ENCODE measurements around the gene TNK1.

The TNK1 gene

GRCh38 chr17:7346761-7347614 is 33.9 kb upstream of the TNK1 start:
- Histone ChIP-seq H3K27ac (ENCODE audit: low read length) (no peak overlapping the region), H3K9ac (ENCODE audit: low read depth, low read length) (no peak overlapping the region), H3K4me1 (ENCODE audit: insufficient read depth, low read length) (peaks cover 7% of the 10 kb centered on the region; the same call in 1 of the 2 replicates), H3K9me3 (ENCODE audit: insufficient read depth, low read depth, low read length) (no peaks in the 10 kb centered on the region), H3K27me3 (ENCODE audit: insufficient read depth, low read length) (peaks cover 9% of the 10 kb centered on the region), H3K4me3 (ENCODE audit: low read length) (no peak overlapping the region), H3K36me3 (ENCODE audit: insufficient read depth, low read depth, low read length) (no peaks in the 10 kb centered on the region)

GRCh38 chr17:7347630-7348477 is 33.0 kb upstream of the TNK1 start:
- Histone ChIP-seq H3K9me3 (ENCODE audit: insufficient read depth, low read depth, low read length) (no peaks in the 10 kb centered on the region), H3K4me3 (ENCODE audit: low read length) (no peak overlapping the region), H3K27ac (ENCODE audit: low read length) (no peak overlapping the region), H3K4me1 (ENCODE audit: insufficient read depth, low read length) (peaks cover 11% of the 10 kb centered on the region; the same call in 1 of the 2 replicates), H3K27me3 (ENCODE audit: insufficient read depth, low read length) (peaks cover 14% of the 10 kb centered on the region), H3K9ac (ENCODE audit: low read depth, low read length) (no peak overlapping the region), H3K36me3 (ENCODE audit: insufficient read depth, low read depth, low read length) (no peaks in the 10 kb centered on the region)

- H3K9ac ChIP-seq (ENCODE audit: low read depth, low read length) = no peak overlapping the region
- peaks cover 12% of the 10 kb centered on the region; the same call in 1 of the 2 replicates for H3K4me1 ChIP-seq (ENCODE audit: insufficient read depth, low read length)
- H3K36me3 ChIP-seq (ENCODE audit: insufficient read depth, low read depth, low read length) = no peaks in the 10 kb centered on the region
- peaks cover 17% of the 10 kb centered on the region for H3K27me3 ChIP-seq (ENCODE audit: insufficient read depth, low read length)
- no peak overlapping the region for H3K27ac ChIP-seq (ENCODE audit: low read length)
- no peaks in the 10 kb centered on the region for H3K9me3 ChIP-seq (ENCODE audit: insufficient read depth, low read depth, low read length)
- H3K4me3 ChIP-seq (ENCODE audit: low read length) = no peak overlapping the region
Measured at GRCh38 chr17:7348478-7349242, 32.2 kb upstream of the TNK1 start.

- Histone ChIP-seq H3K36me3 (ENCODE audit: insufficient read depth, low read depth, low read length) (no peaks in the 10 kb centered on the region), H3K27me3 (ENCODE audit: insufficient read depth, low read length) (peaks cover 17% of the 10 kb centered on the region), H3K9me3 (ENCODE audit: insufficient read depth, low read depth, low read length) (no peaks in the 10 kb centered on the region), H3K9ac (ENCODE audit: low read depth, low read length) (peak within 1 kb of the TSS; percentile 80), H3K4me3 (ENCODE audit: low read length) (peak within 1 kb of the TSS; percentile 82), H3K27ac (ENCODE audit: low read length) (no peak within 1 kb of the TSS), H3K4me1 (ENCODE audit: insufficient read depth, low read length) (peaks cover 22% of the 10 kb centered on the region)
Measured at GRCh38 chr17:7351665-7352502, 29.0 kb upstream of the TNK1 start, which contains the start of gene KCTD11. Gene KCTD11 (plus strand): TSS chr17:7352162.

GRCh38 chr17:7352503-7352889 is 28.4 kb upstream of the TNK1 start:
- no peak overlapping the region for H3K27ac ChIP-seq (ENCODE audit: low read length)
- peaks cover 22% of the 10 kb centered on the region for H3K4me1 ChIP-seq (ENCODE audit: insufficient read depth, low read length)
- peak overlapping the region; percentile 82 for H3K4me3 ChIP-seq (ENCODE audit: low read length)
- no peaks in the 10 kb centered on the region for H3K9me3 ChIP-seq (ENCODE audit: insufficient read depth, low read depth, low read length)
- no peaks in the 10 kb centered on the region for H3K36me3 ChIP-seq (ENCODE audit: insufficient read depth, low read depth, low read length)
- H3K27me3 ChIP-seq (ENCODE audit: insufficient read depth, low read length) = peaks cover 17% of the 10 kb centered on the region
- peak overlapping the region; percentile 80 for H3K9ac ChIP-seq (ENCODE audit: low read depth, low read length)

GRCh38 chr17:7352910-7353635 is 27.8 kb upstream of the TNK1 start:
- Histone ChIP-seq H3K4me1 (ENCODE audit: insufficient read depth, low read length) (peaks cover 22% of the 10 kb centered on the region), H3K9ac (ENCODE audit: low read depth, low read length) (no peak overlapping the region), H3K27me3 (ENCODE audit: insufficient read depth, low read length) (peaks cover 17% of the 10 kb centered on the region), H3K4me3 (ENCODE audit: low read length) (peak overlapping the region; percentile 82; the same call in 1 of the 2 replicates), H3K27ac (ENCODE audit: low read length) (no peak overlapping the region), H3K36me3 (ENCODE audit: insufficient read depth, low read depth, low read length) (no peaks in the 10 kb centered on the region), H3K9me3 (ENCODE audit: insufficient read depth, low read depth, low read length) (no peaks in the 10 kb centered on the region)

- Histone ChIP-seq H3K9ac (ENCODE audit: low read depth, low read length) (no peak overlapping the region), H3K36me3 (ENCODE audit: insufficient read depth, low read depth, low read length) (no peaks in the 10 kb centered on the region), H3K27me3 (ENCODE audit: insufficient read depth, low read length) (peaks cover 17% of the 10 kb centered on the region), H3K4me3 (ENCODE audit: low read length) (no peak overlapping the region), H3K9me3 (ENCODE audit: insufficient read depth, low read depth, low read length) (no peaks in the 10 kb centered on the region), H3K27ac (ENCODE audit: low read length) (no peak overlapping the region), H3K4me1 (ENCODE audit: insufficient read depth, low read length) (peaks cover 21% of the 10 kb centered on the region)
Measured at GRCh38 chr17:7354262-7354843, 26.5 kb upstream of the TNK1 start.

GRCh38 chr17:7355053-7355452 is 25.8 kb upstream of the TNK1 start, which contains the start of gene TMEM95:
Gene TMEM95 (plus strand): TSS chr17:7355156. CDS start chr17:7355205, 49 bp downstream.
- Histone ChIP-seq H3K36me3 (ENCODE audit: insufficient read depth, low read depth, low read length) (no peaks in the 10 kb centered on the region), H3K9ac (ENCODE audit: low read depth, low read length) (no peak within 1 kb of the TSS), H3K27ac (ENCODE audit: low read length) (no peak within 1 kb of the TSS), H3K4me3 (ENCODE audit: low read length) (peak within 1 kb of the TSS; percentile 58; the same call in 1 of the 2 replicates), H3K27me3 (ENCODE audit: insufficient read depth, low read length) (peaks cover 17% of the 10 kb centered on the region), H3K4me1 (ENCODE audit: insufficient read depth, low read length) (peaks cover 15% of the 10 kb centered on the region), H3K9me3 (ENCODE audit: insufficient read depth, low read depth, low read length) (no peaks in the 10 kb centered on the region)

- Histone ChIP-seq H3K27ac (ENCODE audit: low read length) (no peak overlapping the region), H3K36me3 (ENCODE audit: insufficient read depth, low read depth, low read length) (no peaks in the 10 kb centered on the region), H3K27me3 (ENCODE audit: insufficient read depth, low read length) (peaks cover 15% of the 10 kb centered on the region), H3K4me3 (ENCODE audit: low read length) (peak overlapping the region; percentile 58; the same call in 1 of the 2 replicates), H3K4me1 (ENCODE audit: insufficient read depth, low read length) (peaks cover 15% of the 10 kb centered on the region), H3K9me3 (ENCODE audit: insufficient read depth, low read depth, low read length) (no peaks in the 10 kb centered on the region), H3K9ac (ENCODE audit: low read depth, low read length) (no peak overlapping the region)
Measured at GRCh38 chr17:7355573-7355972, 25.3 kb upstream of the TNK1 start.

- Histone ChIP-seq H3K36me3 (ENCODE audit: insufficient read depth, low read depth, low read length) (no peaks in the 10 kb centered on the region), H3K27ac (ENCODE audit: low read length) (no peak overlapping the region), H3K4me1 (ENCODE audit: insufficient read depth, low read length) (peaks cover 15% of the 10 kb centered on the region), H3K9ac (ENCODE audit: low read depth, low read length) (no peak overlapping the region), H3K4me3 (ENCODE audit: low read length) (peak overlapping the region; percentile 58; the same call in 1 of the 2 replicates), H3K27me3 (ENCODE audit: insufficient read depth, low read length) (peaks cover 9% of the 10 kb centered on the region), H3K9me3 (ENCODE audit: insufficient read depth, low read depth, low read length) (no peaks in the 10 kb centered on the region)
Measured at GRCh38 chr17:7356072-7356549, 24.8 kb upstream of the TNK1 start.
